ENCODE results near the gene SLC19A1.

Gene SLC19A1

DNA sequence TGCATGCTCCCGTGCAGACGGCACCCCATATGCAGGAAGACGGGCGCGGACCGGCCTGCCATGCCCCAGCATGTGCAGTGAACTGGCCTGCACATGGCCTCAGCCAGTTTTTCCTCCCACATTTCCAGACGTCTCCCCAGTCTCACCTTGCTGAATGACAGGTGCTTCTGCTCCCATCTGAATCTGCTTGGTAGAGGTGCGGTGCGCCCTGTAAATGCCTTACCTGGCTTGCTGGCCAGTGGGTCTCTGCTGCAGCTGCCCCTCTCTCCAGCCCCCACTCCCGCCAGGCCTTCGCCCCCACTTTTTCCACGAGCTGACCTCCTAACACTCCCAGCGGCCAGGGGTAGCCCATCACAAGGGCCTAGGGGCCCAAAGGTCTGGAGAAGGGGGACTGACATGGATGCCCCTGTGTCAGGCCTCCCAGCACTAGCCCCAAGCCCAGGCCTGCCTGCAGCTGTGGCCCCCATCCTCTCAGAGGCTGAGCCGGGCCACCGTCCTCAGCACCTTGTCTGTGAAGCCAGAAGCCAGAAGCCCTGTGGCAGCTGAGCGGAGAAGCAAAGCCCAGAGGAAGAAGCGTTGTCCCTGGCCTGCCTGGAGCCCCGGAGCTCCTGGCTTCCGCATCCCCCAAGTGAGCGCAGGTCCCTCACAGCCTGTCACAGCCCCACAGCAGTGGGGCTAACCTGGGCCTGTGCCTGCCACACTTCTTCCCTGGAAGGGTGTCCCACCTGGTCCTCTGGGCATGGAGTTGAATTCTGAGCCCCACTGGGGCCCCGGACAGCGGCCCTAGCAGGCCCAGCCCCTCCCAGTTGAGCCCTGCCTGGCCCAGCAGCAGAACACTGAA lies 3.7 kb upstream of the SLC19A1 start:
- Histone ChIP-seq H3K36me3 (ENCODE audit: control insufficient read depth, insufficient read depth, low read length) (no peaks in the 10 kb centered on the region), H3K4me3 (replicated peaks; ENCODE audit: low read depth, low read length) (no peak overlapping the region), H3K27me3 (replicated peaks; ENCODE audit: control insufficient read depth, insufficient read depth, low read length) (no peaks in the 10 kb centered on the region)
- TF ChIP-seq, protein P1, sequence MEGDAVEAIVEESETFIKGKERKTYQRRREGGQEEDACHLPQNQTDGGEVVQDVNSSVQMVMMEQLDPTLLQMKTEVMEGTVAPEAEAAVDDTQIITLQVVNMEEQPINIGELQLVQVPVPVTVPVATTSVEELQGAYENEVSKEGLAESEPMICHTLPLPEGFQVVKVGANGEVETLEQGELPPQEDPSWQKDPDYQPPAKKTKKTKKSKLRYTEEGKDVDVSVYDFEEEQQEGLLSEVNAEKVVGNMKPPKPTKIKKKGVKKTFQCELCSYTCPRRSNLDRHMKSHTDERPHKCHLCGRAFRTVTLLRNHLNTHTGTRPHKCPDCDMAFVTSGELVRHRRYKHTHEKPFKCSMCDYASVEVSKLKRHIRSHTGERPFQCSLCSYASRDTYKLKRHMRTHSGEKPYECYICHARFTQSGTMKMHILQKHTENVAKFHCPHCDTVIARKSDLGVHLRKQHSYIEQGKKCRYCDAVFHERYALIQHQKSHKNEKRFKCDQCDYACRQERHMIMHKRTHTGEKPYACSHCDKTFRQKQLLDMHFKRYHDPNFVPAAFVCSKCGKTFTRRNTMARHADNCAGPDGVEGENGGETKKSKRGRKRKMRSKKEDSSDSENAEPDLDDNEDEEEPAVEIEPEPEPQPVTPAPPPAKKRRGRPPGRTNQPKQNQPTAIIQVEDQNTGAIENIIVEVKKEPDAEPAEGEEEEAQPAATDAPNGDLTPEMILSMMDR (IDR thresholded peaks at IDR 0.05; ENCODE audit: insufficient read depth, low read length, poor library complexity, severe bottlenecking) = no peak
- no peak for DNase-seq (ENCODE audit: extremely low read depth, insufficient read length)

DNA sequence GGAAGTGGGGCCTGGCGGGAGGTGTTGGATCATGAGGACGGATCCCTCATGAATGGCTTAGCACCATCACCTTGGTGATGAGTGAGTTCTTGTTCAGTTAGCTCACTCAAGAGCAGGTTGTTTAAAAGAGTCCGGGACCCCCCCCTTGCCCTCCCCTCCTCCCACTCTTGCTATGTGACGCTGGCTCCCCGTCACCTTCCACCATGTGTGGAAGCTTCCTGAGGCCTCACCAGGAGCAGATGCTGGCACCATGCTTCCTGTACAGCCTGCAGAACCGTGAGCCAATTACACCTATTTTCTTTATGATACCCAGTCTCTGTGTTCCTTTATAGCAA lies 3.0 kb upstream of the SLC19A1 start:
- Histone ChIP-seq H3K4me3 (replicated peaks; ENCODE audit: low read depth, low read length) (no peak overlapping the region), H3K27me3 (replicated peaks; ENCODE audit: control insufficient read depth, insufficient read depth, low read length) (no peaks in the 10 kb centered on the region), H3K36me3 (ENCODE audit: control insufficient read depth, insufficient read depth, low read length) (no peaks in the 10 kb centered on the region)
- DNase-seq (ENCODE audit: extremely low read depth, insufficient read length) = no peak
- TF ChIP-seq, protein P1 (IDR thresholded peaks at IDR 0.05; ENCODE audit: insufficient read depth, low read length, poor library complexity, severe bottlenecking) = no peak

DNA sequence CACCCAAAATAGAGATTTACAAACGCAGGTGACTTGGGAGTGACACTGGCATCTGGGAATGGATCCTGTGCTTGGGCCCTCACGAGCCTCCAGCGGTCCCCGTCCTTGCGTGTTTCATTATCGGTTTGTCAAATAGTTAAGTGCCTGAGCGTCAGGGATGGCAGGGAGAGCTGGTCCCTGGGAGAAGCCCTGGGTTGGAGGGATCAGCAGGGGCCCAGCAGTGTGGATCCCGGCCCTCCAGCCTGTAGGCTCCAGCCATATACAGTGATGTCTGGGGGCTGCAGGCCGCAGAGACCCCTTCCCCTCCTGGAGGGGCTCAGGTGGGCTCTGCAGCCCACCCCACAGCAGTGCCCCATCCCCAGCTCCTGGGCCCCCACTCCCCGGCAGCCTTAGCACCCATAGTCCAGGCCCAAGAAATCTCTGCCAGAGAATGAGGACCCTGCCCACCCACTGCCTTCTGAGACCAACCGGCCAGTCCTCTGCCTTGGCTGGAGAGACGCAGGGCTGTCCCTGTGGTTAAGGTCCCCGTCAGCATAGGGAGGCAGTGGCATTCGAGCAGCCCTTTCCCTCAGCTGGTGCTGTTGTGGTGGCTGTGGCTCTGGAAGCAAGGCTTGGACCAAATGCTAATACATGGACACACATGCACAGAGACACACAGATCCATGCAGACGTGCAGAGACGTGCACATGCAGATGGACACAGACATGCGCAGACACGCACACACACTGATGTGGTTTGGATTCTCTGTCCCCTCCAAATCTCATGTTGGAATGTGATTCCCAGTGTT lies 2.4 kb upstream of the SLC19A1 start:
- TF ChIP-seq, protein P1 (IDR thresholded peaks at IDR 0.05; ENCODE audit: insufficient read depth, low read length, poor library complexity, severe bottlenecking) = no peak
- DNase-seq (ENCODE audit: extremely low read depth, insufficient read length) = no peak

DNA sequence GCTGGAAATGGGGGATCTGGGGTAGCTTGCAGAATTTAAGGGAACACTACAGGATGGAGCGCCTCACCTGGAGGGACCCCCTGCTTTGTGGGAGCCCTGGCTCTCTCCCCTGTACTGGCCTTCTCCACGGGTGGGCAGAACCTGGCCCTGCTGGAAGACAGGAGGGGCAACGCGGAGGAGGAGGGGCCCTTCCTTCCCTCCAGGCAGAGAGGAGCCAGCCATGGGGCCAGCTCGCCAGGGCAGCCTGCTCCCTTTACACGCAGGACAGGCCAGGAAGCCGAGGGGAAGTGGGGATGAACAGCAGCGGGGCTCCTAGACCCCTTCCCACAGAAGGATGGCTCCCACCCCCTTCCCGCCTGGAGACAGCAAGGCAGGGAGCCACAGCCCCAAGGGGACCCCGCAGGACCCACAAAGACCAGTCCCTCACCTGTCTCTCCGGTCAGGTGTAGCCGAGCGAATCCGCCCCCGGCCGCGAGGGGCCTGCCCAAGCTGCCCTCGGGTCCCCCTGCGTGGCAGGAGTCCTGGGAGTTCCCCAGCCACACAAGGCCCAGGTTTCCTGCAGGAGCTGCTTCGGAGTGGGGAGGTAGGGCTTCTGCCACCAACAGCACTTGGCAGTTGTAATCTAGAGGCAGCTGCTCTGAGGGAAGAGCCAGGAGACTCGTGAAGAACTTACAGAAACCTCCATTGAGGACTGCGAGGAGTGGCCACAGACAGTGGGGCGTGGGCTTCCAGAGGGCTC lies 1.6 kb upstream of the SLC19A1 start:
- peak; percentile 39 for DNase-seq (ENCODE audit: extremely low read depth, insufficient read length)
- H3K27me3 ChIP-seq (replicated peaks; ENCODE audit: control insufficient read depth, insufficient read depth, low read length) = no peaks in the 10 kb centered on the region
- TF ChIP-seq, protein P1 (IDR thresholded peaks at IDR 0.05; ENCODE audit: insufficient read depth, low read length, poor library complexity, severe bottlenecking) = no peak
- no peak overlapping the region for H3K4me3 ChIP-seq (replicated peaks; ENCODE audit: low read depth, low read length)
- H3K36me3 ChIP-seq (ENCODE audit: control insufficient read depth, insufficient read depth, low read length) = no peaks in the 10 kb centered on the region

More for the DNA sequence above, 2.4 kb upstream of the SLC19A1 start:
- Histone ChIP-seq H3K4me3 (replicated peaks; ENCODE audit: low read depth, low read length) (no peak overlapping the region), H3K27me3 (replicated peaks; ENCODE audit: control insufficient read depth, insufficient read depth, low read length) (no peaks in the 10 kb centered on the region), H3K36me3 (ENCODE audit: control insufficient read depth, insufficient read depth, low read length) (no peaks in the 10 kb centered on the region)

DNA sequence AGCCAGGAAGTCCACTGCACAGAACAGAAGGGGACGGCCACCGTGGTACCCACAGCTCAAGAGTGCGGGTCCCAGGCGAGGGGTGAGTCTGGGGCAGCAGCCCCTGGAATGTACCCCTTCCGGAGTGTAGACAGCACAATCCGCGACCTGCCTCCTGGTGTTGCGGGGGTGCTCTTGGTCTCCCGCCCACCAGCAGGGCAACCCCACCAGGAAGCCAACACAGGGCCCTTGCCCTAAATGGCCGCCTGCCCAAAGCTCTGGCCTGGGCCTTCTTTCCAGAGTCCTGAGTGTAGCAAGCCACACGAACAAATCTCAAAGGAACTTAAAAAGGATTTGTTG lies 1.1 kb upstream of the SLC19A1 start:
- Histone ChIP-seq H3K36me3 (ENCODE audit: control insufficient read depth, insufficient read depth, low read length) (no peaks in the 10 kb centered on the region), H3K4me3 (replicated peaks; ENCODE audit: low read depth, low read length) (no peak overlapping the region), H3K27me3 (replicated peaks; ENCODE audit: control insufficient read depth, insufficient read depth, low read length) (no peaks in the 10 kb centered on the region)
- TF ChIP-seq, protein P1 (IDR thresholded peaks at IDR 0.05; ENCODE audit: insufficient read depth, low read length, poor library complexity, severe bottlenecking) = no peak
- peak; percentile 20 for DNase-seq (ENCODE audit: extremely low read depth, insufficient read length)
